Nephron (organoid): ENCODE results near the gene USP36.

Experiments used
- H3K27ac Mint-ChIP-seq, 3 experiments: 2 replicates each; pipeline ENCODE4 v1.8.0; 2020; ENCODE audit warnings: mixed read lengths in 3 of 3, mild to moderate bottlenecking in 2 of 3, moderate library complexity in 1 of 3
- H3K27me3 Mint-ChIP-seq: 2 replicates; pipeline ENCODE4 v1.8.0; 2021; ENCODE audit warnings: low read depth, mild to moderate bottlenecking, moderate library complexity, mixed read lengths
- H3K36me3 Mint-ChIP-seq: 2 replicates; pipeline ENCODE4 v1.8.0; 2020; ENCODE audit warnings: low read depth, mixed read lengths
- H3K4me1 Mint-ChIP-seq: 2 replicates; pipeline ENCODE4 v1.8.0; 2020; ENCODE audit warnings: mixed read lengths
- H3K4me3 Mint-ChIP-seq, 3 experiments: 2 replicates each; pipeline ENCODE4 v1.8.0; 2020; ENCODE audit warnings: mild to moderate bottlenecking in 3 of 3, mixed read lengths in 3 of 3, moderate library complexity in 2 of 3
- H3K9me3 Mint-ChIP-seq: 2 replicates; pipeline ENCODE4 v1.8.0; 2020; ENCODE audit warnings: mixed read lengths
- CTCF ChIP-seq, 3 experiments: fragments of 200-600 bp; sonication (generic); IDR thresholded peaks; one replicate each; pipeline ENCODE4 v1.5.0; 2021; ENCODE audit warnings: antibody characterized with exemption in 3 of 3; ENCODE audit not compliant: unreplicated experiment in 3 of 3

USP36 gene

GRCh38 chr17:78823282-78824046 is 17.1 kb downstream of the USP36 start:
- no peak overlapping the region for H3K27ac Mint-ChIP-seq
- H3K27me3 Mint-ChIP-seq = peaks cover 4% of the 10 kb centered on the region
- no peak overlapping the region for H3K4me3 Mint-ChIP-seq
- H3K4me1 Mint-ChIP-seq = peaks cover 12% of the 10 kb centered on the region
- H3K9me3 Mint-ChIP-seq = no peaks in the 10 kb centered on the region
- peaks cover 80% of the 10 kb centered on the region for H3K36me3 Mint-ChIP-seq
- TF ChIP-seq CTCF (IDR thresholded peaks at IDR 0.05; ENCODE audit: unreplicated experiment in 3 of 3) = no peak

- TF ChIP-seq CTCF (IDR thresholded peaks at IDR 0.05; ENCODE audit: unreplicated experiment in 3 of 3) = no peak
- Mint-ChIP-seq H3K27ac (peak overlapping the region in 1 of 3 experiments; percentile 19), H3K4me3 (no peak overlapping the region), H3K36me3 (peaks cover 74% of the 10 kb centered on the region), H3K4me1 (peaks cover 12% of the 10 kb centered on the region), H3K27me3 (peaks cover 4% of the 10 kb centered on the region), H3K9me3 (no peaks in the 10 kb centered on the region)
Observed at GRCh38 chr17:78822552-78822951, 18.1 kb downstream of the USP36 start.

GRCh38 chr17:78821961-78822360 is 18.7 kb downstream of the USP36 start:
- TF ChIP-seq CTCF (IDR thresholded peaks at IDR 0.05; ENCODE audit: unreplicated experiment in 3 of 3) = no peak
- H3K36me3 Mint-ChIP-seq = peaks cover 73% of the 10 kb centered on the region
- peaks cover 4% of the 10 kb centered on the region for H3K27me3 Mint-ChIP-seq
- H3K4me1 Mint-ChIP-seq = peaks cover 12% of the 10 kb centered on the region
- no peaks in the 10 kb centered on the region for H3K9me3 Mint-ChIP-seq
- H3K4me3 Mint-ChIP-seq = no peak overlapping the region
- H3K27ac Mint-ChIP-seq = no peak overlapping the region

- no peak overlapping the region for H3K4me3 Mint-ChIP-seq
- H3K27me3 Mint-ChIP-seq = peaks cover 4% of the 10 kb centered on the region
- no peak for TF ChIP-seq CTCF (IDR thresholded peaks at IDR 0.05; ENCODE audit: unreplicated experiment in 3 of 3)
- H3K9me3 Mint-ChIP-seq = no peaks in the 10 kb centered on the region
- H3K27ac Mint-ChIP-seq = no peak overlapping the region
- H3K4me1 Mint-ChIP-seq = peaks cover 12% of the 10 kb centered on the region
- H3K36me3 Mint-ChIP-seq = peaks cover 71% of the 10 kb centered on the region
Observed at GRCh38 chr17:78820841-78821240, 19.8 kb downstream of the USP36 start.

GRCh38 chr17:78819806-78820792 is 20.5 kb downstream of the USP36 start:
- H3K9me3 Mint-ChIP-seq = no peaks in the 10 kb centered on the region
- peaks cover 4% of the 10 kb centered on the region for H3K27me3 Mint-ChIP-seq
- no peak for TF ChIP-seq CTCF (IDR thresholded peaks at IDR 0.05; ENCODE audit: unreplicated experiment in 3 of 3)
- H3K27ac Mint-ChIP-seq = no peak overlapping the region
- H3K36me3 Mint-ChIP-seq = peaks cover 68% of the 10 kb centered on the region
- H3K4me1 Mint-ChIP-seq = peaks cover 12% of the 10 kb centered on the region
- no peak overlapping the region for H3K4me3 Mint-ChIP-seq
